Measurements from ENCODE around the gene GRAP2.
A peak's percentile ranks its signal among the peaks of the same experiment; 100 is the strongest.

Gene GRAP2

DNA sequence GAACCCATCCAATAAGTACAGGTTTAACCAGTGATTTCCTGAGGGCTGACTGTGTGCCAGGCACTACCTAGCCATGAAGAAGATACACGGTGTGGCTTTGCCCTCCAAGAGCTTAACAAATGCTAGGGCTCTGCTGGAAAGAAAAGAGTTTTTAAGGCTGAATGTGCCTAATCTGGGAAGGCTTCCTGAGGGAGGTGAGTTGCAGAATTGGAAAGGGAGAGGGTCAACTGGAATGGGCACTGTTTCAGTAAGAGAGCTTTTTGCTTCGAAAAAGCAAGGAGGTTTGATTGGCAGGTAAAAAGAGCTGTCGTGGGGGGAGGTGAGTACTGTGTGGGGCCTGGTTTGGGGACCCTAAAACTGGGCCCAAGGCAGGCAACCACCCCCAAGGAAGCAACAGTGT lies 96.5 kb downstream of the GRAP2 start:
- no peak for DNase-seq

- DNase-seq, result peak; percentile 28 to 39
Observed at GRCh38 chr22:39997939-39998726, 97.2 kb downstream of the GRAP2 start.

DNA sequence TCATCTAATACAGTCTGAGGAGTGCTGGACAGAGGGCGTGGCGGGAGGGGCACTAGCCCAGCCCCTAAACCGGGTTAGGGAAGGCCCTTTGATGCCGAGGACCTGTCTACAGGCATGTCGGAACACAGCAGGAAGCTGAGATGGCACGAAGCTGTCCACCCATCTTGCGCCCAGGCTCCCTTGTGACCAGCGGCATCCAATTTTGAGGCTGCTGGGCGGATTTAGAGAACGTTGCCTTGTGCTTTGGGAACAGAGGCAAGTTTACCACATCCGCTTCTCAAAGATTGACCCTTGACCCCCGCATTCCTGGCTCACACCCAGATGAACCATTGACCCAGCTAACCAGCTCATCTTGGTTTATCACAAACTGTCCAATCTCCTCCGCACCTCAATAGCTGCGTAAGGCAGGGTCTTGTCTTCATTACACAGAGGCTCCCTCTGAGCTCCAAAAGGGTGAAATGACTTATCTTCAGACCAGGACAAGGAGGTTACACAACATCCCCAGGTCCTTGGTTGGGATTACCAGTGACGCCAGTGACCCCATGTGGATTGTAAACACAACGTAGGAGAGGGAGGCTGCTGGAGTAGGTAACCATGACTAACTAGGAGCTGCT lies 98.4 kb downstream of the GRAP2 start:
- no peak for DNase-seq

GRCh38 chr22:40000171-40000570 lies 99.3 kb downstream of the GRAP2 start:
- DNase-seq, result no peak

- no peak for DNase-seq
Observed at GRCh38 chr22:40001106-40001505, 100.2 kb downstream of the GRAP2 start.

GRCh38 chr22:40001800-40002577 lies 101.1 kb downstream of the GRAP2 start:
- DNase-seq, result no peak

DNA sequence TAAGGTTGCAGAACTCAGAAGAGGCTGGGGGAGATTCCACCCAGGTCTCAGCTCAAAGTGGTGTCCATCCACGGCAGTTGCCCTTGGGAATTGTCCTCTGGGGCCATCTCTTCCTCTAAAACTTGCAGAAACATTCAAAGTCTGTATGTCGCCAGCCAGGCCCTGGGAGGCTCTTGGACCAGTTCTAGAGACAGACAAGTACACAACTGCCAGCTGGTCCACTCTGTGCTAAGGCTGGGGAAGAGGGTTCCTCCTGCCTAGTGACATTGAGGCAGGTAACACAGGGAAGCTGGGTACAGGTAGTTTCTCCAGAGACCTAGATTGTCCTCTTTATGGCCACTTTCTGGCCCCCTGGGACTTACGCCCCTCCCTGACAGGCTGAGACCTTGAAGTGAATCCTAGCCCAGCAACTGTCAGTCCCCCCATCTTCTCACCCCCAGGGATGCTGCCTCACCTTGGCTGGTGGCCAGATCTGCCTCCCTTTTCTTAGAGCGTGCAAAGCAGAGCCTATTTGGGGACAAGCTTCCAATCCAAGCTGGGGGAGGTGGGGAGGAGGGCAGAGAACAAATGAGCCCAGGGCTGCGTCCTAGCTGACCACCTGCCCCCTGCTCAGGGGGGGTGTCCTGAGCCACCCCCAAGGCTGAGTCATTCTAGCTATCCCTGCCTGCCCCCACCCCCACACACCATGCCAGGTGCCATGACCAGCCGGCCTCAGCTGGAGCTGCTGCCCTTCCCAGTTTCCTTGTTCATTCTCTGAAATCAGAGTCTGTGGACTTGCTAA lies 102.2 kb downstream of the GRAP2 start:
- no peak for DNase-seq

GRCh38 chr22:40004836-40005235 lies 104.0 kb downstream of the GRAP2 start:
- no peak for DNase-seq

- DNase-seq, result no peak
Observed at GRCh38 chr22:40006641-40007040, 105.8 kb downstream of the GRAP2 start.

GRCh38 chr22:40007853-40008710 lies 107.2 kb downstream of the GRAP2 start:
- no peak for DNase-seq

DNA sequence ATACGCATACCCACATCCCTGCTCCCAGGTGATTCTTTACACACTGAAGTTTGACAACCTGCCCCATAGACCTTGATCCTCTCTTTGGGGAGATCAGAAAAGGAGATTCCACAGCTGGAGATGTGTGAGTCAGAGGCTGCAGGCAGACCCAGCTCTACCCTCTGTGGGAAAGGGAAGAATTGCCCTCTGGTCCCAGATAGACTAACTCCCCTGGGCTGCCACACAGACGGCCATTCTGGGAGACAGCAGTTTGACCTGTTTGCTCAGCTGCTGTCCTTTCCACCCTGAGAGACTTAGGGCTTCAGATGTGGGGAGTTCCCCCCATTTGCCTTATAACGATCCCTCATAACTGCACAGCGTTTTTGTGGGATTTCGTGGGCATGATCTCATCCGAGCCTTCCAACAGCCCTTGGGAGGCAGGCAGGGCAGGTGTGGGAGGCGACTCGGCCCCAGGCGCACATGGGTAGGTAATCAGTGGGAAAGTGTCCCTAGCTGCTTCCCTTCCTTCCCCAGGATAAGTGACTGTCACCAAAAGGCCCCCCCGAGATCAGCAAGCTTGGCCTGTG lies 107.9 kb downstream of the GRAP2 start:
- DNase-seq, result no peak

GRCh38 chr22:40009292-40009774 lies 108.4 kb downstream of the GRAP2 start:
- DNase-seq, result no peak

- DNase-seq, result no peak
Observed at GRCh38 chr22:40009951-40010671, 109.2 kb downstream of the GRAP2 start.

DNA sequence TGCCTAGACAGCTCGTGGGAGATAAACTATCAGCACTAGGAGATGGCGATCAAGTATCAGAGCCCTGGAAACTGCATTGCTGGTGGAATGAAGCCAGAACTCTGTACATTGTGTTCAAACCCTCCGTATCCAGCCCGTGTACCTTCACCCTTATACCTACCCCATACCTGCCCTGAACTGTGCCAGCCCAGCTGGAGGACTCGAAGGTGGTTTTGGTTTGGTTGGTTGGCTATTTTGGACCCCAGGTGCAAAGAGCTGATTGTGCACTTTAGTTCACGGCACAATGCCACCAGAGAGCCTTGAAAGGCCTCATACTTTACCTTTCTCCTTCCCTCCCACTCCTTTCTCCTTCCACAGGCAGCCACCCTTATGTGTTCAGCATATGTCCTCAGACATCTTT lies 109.9 kb downstream of the GRAP2 start:
- DNase-seq, result no peak

DNA sequence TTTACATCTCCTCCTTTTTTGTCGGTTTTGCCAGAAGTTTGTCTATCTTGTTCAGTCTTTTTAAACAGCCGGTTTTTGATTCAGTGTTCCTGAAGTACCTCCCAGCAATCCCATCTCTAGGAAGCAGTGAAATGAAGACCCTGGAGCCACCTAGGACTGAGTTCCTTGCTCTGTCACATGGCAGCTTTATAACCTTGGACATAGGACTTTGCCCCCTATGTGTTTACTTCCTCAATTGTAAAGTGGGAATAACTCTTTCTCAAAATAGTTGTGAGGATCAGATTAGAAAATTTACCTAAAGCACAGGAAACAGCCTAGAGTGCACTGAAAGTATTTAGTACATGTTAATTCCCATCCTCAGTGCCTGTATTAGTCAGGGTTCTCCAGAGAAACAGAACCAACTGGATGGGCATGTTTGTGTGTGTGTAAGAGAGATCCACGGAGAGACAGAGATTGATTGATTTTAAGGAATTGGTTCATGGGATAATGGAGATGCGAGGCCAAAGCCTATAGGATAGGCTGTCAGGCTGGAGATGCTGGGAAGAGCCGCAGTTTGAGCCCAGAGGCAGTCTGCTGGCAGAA lies 113.9 kb downstream of the GRAP2 start:
- no peak for DNase-seq

GRCh38 chr22:40015358-40015976 lies 114.6 kb downstream of the GRAP2 start:
- DNase-seq, result no peak

DNA sequence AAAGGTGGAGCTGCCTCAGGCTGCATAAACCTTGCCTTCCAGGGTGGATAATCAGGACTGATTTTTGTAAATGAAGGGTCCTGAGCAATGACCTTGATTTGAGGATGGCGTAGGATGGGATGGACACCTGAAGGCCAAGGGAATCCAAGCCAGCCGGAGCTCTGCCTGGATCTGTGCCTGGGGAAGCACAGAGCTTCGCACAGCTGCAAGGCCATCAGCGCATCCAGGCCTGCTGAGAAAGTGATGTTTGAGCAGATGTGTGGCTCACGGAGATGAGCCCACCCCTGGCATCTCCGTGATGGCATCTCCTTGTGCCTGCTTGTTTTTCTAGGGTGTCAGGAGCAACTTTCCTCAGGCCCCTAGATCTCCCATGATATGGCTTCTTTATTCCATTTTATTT lies 117.2 kb downstream of the GRAP2 start:
- no peak for DNase-seq

- DNase-seq, result no peak
Observed at GRCh38 chr22:40019100-40019499, 118.2 kb downstream of the GRAP2 start.

GRCh38 chr22:40020956-40021355 lies 120.1 kb downstream of the GRAP2 start:
- DNase-seq, result no peak

DNA sequence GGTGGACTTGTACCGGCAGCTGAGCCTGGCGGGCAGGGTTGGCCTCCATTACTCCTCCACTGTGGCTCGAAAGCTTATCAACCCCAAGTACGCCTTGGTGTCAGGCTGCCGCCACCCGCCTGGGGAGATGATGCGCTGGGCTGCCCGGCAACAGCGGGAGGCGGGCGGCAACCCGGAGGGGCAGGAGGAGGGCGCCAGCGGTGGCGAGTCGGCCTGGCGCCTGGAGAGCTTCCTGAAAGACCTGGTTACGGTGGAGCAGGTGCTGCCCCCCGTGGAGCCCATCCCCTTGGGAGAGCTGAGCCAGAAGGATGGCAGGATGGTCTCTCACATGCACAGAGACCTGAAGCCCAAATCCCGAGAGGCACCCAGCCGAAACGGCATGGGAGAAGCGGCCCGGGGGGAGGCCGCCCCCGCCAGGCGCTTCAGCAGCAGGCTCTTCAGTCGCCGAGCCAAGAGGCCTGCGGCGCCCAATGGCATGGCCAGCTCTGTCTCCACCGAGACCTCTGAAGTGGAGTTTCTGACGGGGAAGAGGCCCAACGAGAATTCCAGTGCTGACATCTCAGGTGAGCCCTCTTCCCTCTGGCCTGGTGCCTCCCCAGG lies 120.6 kb downstream of the GRAP2 start:
- no peak for DNase-seq

All from NCI-H1930 (cell line).